ENCODE results near the gene TTC23L.

DNA sequence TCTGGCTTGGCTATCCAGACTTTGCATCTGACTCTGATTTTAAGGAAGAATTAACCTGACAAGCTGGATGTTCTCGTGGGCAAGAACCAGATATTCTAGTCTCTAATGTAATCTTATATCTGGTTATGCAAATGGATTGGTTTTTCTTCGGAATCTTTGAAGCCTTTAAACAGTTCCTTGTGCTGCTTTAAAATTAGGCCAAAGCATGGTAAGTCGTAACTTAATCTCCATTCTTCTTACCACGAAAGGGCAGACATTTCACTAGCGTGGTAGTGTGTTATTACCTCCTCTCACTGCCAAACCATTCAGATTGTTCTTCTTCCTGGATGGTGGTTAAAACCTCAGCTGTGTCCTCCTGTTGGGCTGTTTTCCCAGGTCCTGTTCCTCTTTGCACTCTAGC, 34.1 kb upstream of the TTC23L start:
- TF ChIP-seq CTCF (IDR thresholded peaks at IDR 0.05) (no peak), JUN (CRISPR knock-in tag; IDR thresholded peaks at IDR 0.05) (no peak), ZNF512 (CRISPR knock-in tag; IDR thresholded peaks at IDR 0.05; ENCODE audit: borderline replicate concordance) (no peak), IRF2 (CRISPR knock-in tag; IDR thresholded peaks at IDR 0.05; ENCODE audit: borderline replicate concordance, low read depth) (no peak)
- TF ChIP-seq, protein P1, sequence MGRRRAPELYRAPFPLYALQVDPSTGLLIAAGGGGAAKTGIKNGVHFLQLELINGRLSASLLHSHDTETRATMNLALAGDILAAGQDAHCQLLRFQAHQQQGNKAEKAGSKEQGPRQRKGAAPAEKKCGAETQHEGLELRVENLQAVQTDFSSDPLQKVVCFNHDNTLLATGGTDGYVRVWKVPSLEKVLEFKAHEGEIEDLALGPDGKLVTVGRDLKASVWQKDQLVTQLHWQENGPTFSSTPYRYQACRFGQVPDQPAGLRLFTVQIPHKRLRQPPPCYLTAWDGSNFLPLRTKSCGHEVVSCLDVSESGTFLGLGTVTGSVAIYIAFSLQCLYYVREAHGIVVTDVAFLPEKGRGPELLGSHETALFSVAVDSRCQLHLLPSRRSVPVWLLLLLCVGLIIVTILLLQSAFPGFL (CRISPR knock-in tag; IDR thresholded peaks at IDR 0.05; ENCODE audit: borderline replicate concordance), result no peak
- TF ChIP-seq, protein P2, sequence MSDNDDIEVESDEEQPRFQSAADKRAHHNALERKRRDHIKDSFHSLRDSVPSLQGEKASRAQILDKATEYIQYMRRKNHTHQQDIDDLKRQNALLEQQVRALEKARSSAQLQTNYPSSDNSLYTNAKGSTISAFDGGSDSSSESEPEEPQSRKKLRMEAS (CRISPR knock-in tag; IDR thresholded peaks at IDR 0.05), result no peak
- TF ChIP-seq, protein P3, sequence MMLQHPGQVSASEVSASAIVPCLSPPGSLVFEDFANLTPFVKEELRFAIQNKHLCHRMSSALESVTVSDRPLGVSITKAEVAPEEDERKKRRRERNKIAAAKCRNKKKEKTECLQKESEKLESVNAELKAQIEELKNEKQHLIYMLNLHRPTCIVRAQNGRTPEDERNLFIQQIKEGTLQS (CRISPR knock-in tag; conservative IDR thresholded peaks at IDR 0.05), result no peak
